K562 (cell line): ENCODE results near the gene SCN1B. TPM values are rescaled to one million over a fixed set of nuclear protein-coding genes. Genes with fewer than 3 reads are reported as not detected.

Experiments
- ATAC-seq: fragments of 200-7000 bp; cut with Tn5 transposase; 3 replicates; pipeline ENCODE4 v1.9.1; 2020; ENCODE audit warnings: moderate library complexity
- BruUV-seq: library from RNA; stranded (reverse); fragments of 400-500 nt; replicated peaks from 2 replicates; lab custom pipeline; 2021; lab: Mats Ljungman, UMichigan
- CTCF ChIA-PET: fragments of 300-600 bp; formaldehyde crosslinking; extraction: SDS; loops from one replicate; lab custom pipeline; 2021; ENCODE audit warnings: low intra/inter-chr PET ratio; lab: Yijun Ruan, JAX
- POLR2A ChIA-PET: fragments of 300-600, 350-650 bp; sonication (Branson Sonifier 250); formaldehyde crosslinking; extraction: SDS; loops from one replicate; lab custom pipeline; 2021; ENCODE audit warnings: antibody characterized with exemption, inconsistent platforms; lab: Yijun Ruan, JAX
- DNase-seq, 4 experiments: peaks; one replicate each; pipeline versions ENCODE4 v3.0.0 to v3.0.0-alpha.2; 2011 to 2018; ENCODE audit warnings: low spot score in 3 of 4, mixed read lengths in 3 of 4; ENCODE audit errors: extremely low read depth in 1 of 4
- FAIRE-seq: peaks from 2 replicates; lab custom pipeline; 2011; peaks lifted over from hg19 to GRCh38; lab: Jason Lieb, UNC
- H2AFZ ChIP-seq: 2 replicates; pipeline ENCODE4 v1.6.0; 2011; ENCODE audit warnings: low read depth, low read length, control low read depth, inconsistent platforms
- H3K27ac ChIP-seq: fragments of 200-600 bp; 3 replicates; pipeline ENCODE4 v1.8.0; 2011; ENCODE audit warnings: low read depth, mild to moderate bottlenecking, control low read depth, inconsistent platforms, low read length, moderate library complexity, mixed read lengths; ENCODE audit errors: extremely low read depth
- H3K27me3 ChIP-seq, 2 experiments: fragments of 300-600 bp in 1 of 2; 2 replicates in 1 of 2; 3 replicates in 1 of 2; pipeline versions ENCODE4 v1.6.0 to v1.8.0; 2011; ENCODE audit warnings: inconsistent platforms in 2 of 2, low read length in 2 of 2, mild to moderate bottlenecking in 1 of 2, mixed read lengths in 1 of 2, moderate library complexity in 1 of 2; ENCODE audit not compliant: control insufficient read depth in 2 of 2, insufficient read depth in 2 of 2
- H3K36me3 ChIP-seq: fragments of 300-600 bp; 3 replicates; pipeline ENCODE4 v1.8.0; 2011; ENCODE audit warnings: mild to moderate bottlenecking, low read length, inconsistent platforms; ENCODE audit not compliant: control insufficient read depth, insufficient read depth
- H3K4me1 ChIP-seq, 2 experiments: fragments of 200-600 bp in 1 of 2; replicated peaks in 1 of 2; 2 replicates in 1 of 2; 3 replicates in 1 of 2; pipeline versions ENCODE4 v1.5.1 to v1.8.0; 2011; ENCODE audit warnings: inconsistent platforms in 2 of 2, low read length in 2 of 2, mild to moderate bottlenecking in 1 of 2, mixed read lengths in 1 of 2, moderate library complexity in 1 of 2; ENCODE audit not compliant: control insufficient read depth in 2 of 2, insufficient read depth in 2 of 2
- H3K4me2 ChIP-seq: 2 replicates; pipeline ENCODE4 v1.6.1; 2011; ENCODE audit warnings: low read length, control low read depth, inconsistent platforms, mixed read lengths; ENCODE audit not compliant: insufficient read depth
- H3K4me3 ChIP-seq: fragments of 200-600 bp; sonication (generic), shearing (Covaris generic); 2 replicates; pipeline ENCODE4 v1.5.1; 2016; ENCODE audit warnings: control low read depth, inconsistent platforms
- H3K79me2 ChIP-seq: fragments of 200-600 bp; 3 replicates; pipeline ENCODE4 v1.8.0; 2011; ENCODE audit warnings: low read length, inconsistent platforms; ENCODE audit not compliant: control insufficient read depth, insufficient read depth
- H3K9ac ChIP-seq, 2 experiments: 2 replicates each; pipeline versions ENCODE4 v1.6.0 to v1.6.1; 2011; ENCODE audit warnings: low read depth in 2 of 2, low read length in 2 of 2, control low read depth in 1 of 2, inconsistent platforms in 1 of 2, mild to moderate bottlenecking in 1 of 2, mixed read lengths in 1 of 2; ENCODE audit not compliant: insufficient read depth in 1 of 2
- H3K9me1 ChIP-seq: one replicate; pipeline ENCODE4 v1.6.0; 2011; ENCODE audit warnings: inconsistent platforms, mild to moderate bottlenecking, low read length, moderate library complexity; ENCODE audit not compliant: control insufficient read depth, insufficient read depth
- H3K9me3 ChIP-seq: replicated peaks from 2 replicates; pipeline ENCODE4 v1.5.1; 2011; ENCODE audit warnings: low read depth, low read length, inconsistent platforms; ENCODE audit not compliant: control insufficient read depth, insufficient read depth
- H4K20me1 ChIP-seq: replicated peaks from 2 replicates; pipeline ENCODE4 v1.6.1; 2011; ENCODE audit warnings: low read length, inconsistent platforms, mixed read lengths; ENCODE audit not compliant: control insufficient read depth, insufficient read depth
- BRF2 ChIP-seq: IDR thresholded peaks from 3 replicates; pipeline ENCODE4 v1.6.1; 2011; ENCODE audit warnings: borderline replicate concordance, mild to moderate bottlenecking; ENCODE audit not compliant: insufficient read length, insufficient read depth
- PBX2 ChIP-seq, 2 experiments: IDR thresholded peaks in 1 of 2; conservative IDR thresholded peaks in 1 of 2; 2 replicates each; pipeline ENCODE4 v1.6.1; 2016; ENCODE audit warnings: low read depth in 2 of 2, mild to moderate bottlenecking in 1 of 2, missing compliant biosample characterization in 1 of 2, missing genetic modification characterization in 1 of 2, moderate library complexity in 1 of 2
- POLR3A ChIP-seq: IDR thresholded peaks from 2 replicates; pipeline ENCODE4 v1.6.1; 2011; ENCODE audit warnings: borderline replicate concordance, mild to moderate bottlenecking, moderate library complexity; ENCODE audit not compliant: insufficient read length, insufficient read depth; ENCODE audit errors: extremely low read depth
- RB1 ChIP-seq: fragments of 450-650 bp; IDR thresholded peaks from 2 replicates; pipeline ENCODE4 v1.6.1; 2017; ENCODE audit warnings: low read depth, mild to moderate bottlenecking
- TEAD1 ChIP-seq, 2 experiments: fragments of 450-650 bp in 1 of 2; sonication (generic) in 1 of 2; formaldehyde crosslinking; IDR thresholded peaks; 2 replicates each; pipeline versions ENCODE4 v1.4.0 to v1.8.0; 2020 to 2022; ENCODE audit warnings: mild to moderate bottlenecking in 2 of 2, missing genetic modification reagents in 1 of 2
- XRCC3 ChIP-seq: fragments of 450-650 bp; IDR thresholded peaks from 2 replicates; pipeline ENCODE4 v1.6.1; 2017; ENCODE audit warnings: mild to moderate bottlenecking, moderate library complexity
- ZFP1 ChIP-seq: fragments of 450-650 bp; formaldehyde crosslinking; IDR thresholded peaks from 2 replicates; pipeline ENCODE4 v1.4.0; 2020; ENCODE audit warnings: mild to moderate bottlenecking, mixed read lengths
- ZNF121 ChIP-seq: sonication (generic); formaldehyde crosslinking; conservative IDR thresholded peaks from 2 replicates; pipeline ENCODE4 v1.8.0; 2022; ENCODE audit warnings: missing genetic modification reagents
- WGBS: fragments of 100-300 bp; shearing (Covaris generic); methylation state at CpG from one replicate; pipeline ENCODE4 v1.1.6; 2016; ENCODE audit warnings: low coverage, mixed read lengths; ENCODE audit not compliant: insufficient coverage; ENCODE audit errors: missing lambda C conversion rate; 5-methylcytosine and 5-hydroxymethylcytosine counted together
- in situ Hi-C: fragments of 300-500 bp; cut with MboI; formaldehyde crosslinking; loops from 4 replicates; pipeline ENCODE4 v1.15.0; 2018; ENCODE audit warnings: inconsistent platforms, mixed read lengths
- intact Hi-C: fragments of 100-400 bp; cut with micrococcal nuclease; formaldehyde crosslinking; loops from 2 replicates; pipeline ENCODE4 v1.14.2; 2022
- polyA plus RNA-seq, 8 experiments: library from polyadenylated mRNA; depleted of rRNA in 4 of 8; stranded (reverse) in 5 of 8; unstranded in 3 of 8; fragments of >200 nt; fragmentation: Nextera tagmentation in 2 of 8; fragmentation: Illumina TruSeq in 1 of 8; extraction: Ambion mirVana in 2 of 8; extraction: Trizol in 1 of 8; gene quantifications; 2 replicates each; pipeline versions ENCODE4 v1.2.1 to v1.2.3, GENCODE V29; 2011 to 2014; ENCODE audit warnings: inconsistent platforms in 1 of 8, missing spikeins in 1 of 8
- total RNA-seq, 7 experiments: library from RNA; depleted of rRNA in 6 of 7; stranded (reverse); fragments of >200 nt in 6 of 7; fragmentation: Illumina TruSeq in 2 of 7; extraction: Trizol in 2 of 7; gene quantifications; 2 replicates each; pipeline versions ENCODE4 v1.2.1 to v1.2.3, GENCODE V29; 2011 to 2021; ENCODE audit warnings: low replicate concordance in 1 of 7
- TF ChIP-seq, protein P1 (sequence below): sonication (generic); formaldehyde crosslinking; IDR thresholded peaks from 2 replicates; pipeline ENCODE4 v1.8.0; 2022; ENCODE audit warnings: mild to moderate bottlenecking, missing genetic modification reagents, borderline replicate concordance

The SCN1B gene
- total and polyA plus RNA-seq, 9 of the 15 experiments (the other 6 are each of a cell fraction or from before 2014, with no cell fraction given), result 0.03 to 2.5 (median 0.91) TPM

DNA sequence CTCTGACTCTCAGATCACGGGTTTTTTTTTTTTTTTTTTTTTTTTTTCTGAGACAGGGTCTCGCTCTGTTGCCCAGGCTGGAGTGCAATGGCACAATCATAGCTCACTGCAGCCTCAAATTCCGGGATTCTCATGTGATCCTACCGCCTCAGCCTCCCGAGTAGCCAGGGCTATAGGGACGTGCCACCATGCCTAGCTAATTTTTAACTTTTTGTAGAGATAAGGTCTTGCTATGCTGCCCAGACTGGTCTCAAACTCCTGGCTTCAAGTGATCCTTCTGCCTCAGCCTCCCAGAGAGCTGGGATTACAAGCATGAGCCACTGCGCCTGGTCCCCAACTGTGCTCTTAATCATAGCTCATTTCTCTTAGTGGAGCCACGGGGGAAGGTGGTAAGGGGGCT lies 34.7 kb upstream of the SCN1B start:
- ChIA-PET CTCF (no interaction called here), POLR2A (no interaction called here)
- Histone ChIP-seq H3K4me2 (no peak overlapping the region), H3K4me3 (no peak overlapping the region), H3K4me1 (peaks cover 8 to 19% of the 10 kb centered on the region in 2 experiments; a peak in 4 of 5 replicates), H4K20me1 (no peaks in the 10 kb centered on the region), H3K79me2 (peaks cover 9% of the 10 kb centered on the region), H2AFZ (no peak overlapping the region), H3K27ac (no peak overlapping the region), H3K9me3 (0 out of 2 replicates have a peak, but pooled peaks cover 2% of the 10 kb centered on the region), H3K27me3 (peaks cover 0 to 4% of the 10 kb centered on the region in 2 experiments; a peak in 1 of 5 replicates), H3K9me1 (no peaks in the 10 kb centered on the region), H3K36me3 (no peaks in the 10 kb centered on the region), H3K9ac (no peak overlapping the region)
- intact Hi-C loops (no loop called here), in situ Hi-C loops (no loop called here)
- TF ChIP-seq RB1 (no peak), BRF2 (no peak), XRCC3 (no peak), POLR3A (no peak), TEAD1 (CRISPR knock-in tag; IDR thresholded peaks at IDR 0.05) (no peak), PBX2 (CRISPR knock-in tag; IDR thresholded peaks at IDR 0.05; ENCODE audit: low read depth) (no peak), PBX2 (tag; conservative IDR thresholded peaks at IDR 0.05; ENCODE audit: low read depth) (no peak), ZNF121 (CRISPR knock-in tag) (peak; percentile 88), ZFP1 (no peak)
- TF ChIP-seq, protein P1, sequence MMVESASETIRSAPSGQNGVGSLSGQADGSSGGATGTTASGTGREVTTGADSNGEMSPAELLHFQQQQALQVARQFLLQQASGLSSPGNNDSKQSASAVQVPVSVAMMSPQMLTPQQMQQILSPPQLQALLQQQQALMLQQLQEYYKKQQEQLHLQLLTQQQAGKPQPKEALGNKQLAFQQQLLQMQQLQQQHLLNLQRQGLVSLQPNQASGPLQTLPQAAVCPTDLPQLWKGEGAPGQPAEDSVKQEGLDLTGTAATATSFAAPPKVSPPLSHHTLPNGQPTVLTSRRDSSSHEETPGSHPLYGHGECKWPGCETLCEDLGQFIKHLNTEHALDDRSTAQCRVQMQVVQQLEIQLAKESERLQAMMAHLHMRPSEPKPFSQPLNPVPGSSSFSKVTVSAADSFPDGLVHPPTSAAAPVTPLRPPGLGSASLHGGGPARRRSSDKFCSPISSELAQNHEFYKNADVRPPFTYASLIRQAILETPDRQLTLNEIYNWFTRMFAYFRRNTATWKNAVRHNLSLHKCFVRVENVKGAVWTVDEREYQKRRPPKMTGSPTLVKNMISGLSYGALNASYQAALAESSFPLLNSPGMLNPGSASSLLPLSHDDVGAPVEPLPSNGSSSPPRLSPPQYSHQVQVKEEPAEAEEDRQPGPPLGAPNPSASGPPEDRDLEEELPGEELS (CRISPR knock-in tag), result no peak
- no peak for ATAC-seq
- WGBS, result 60% methylated on average over 7 of the region's 8 CpGs
- DNase-seq, result no peak
- BruUV-seq, result no TSS peak
- FAIRE-seq, result no peak
